MCF 10A (cell line): ENCODE data around the gene CDKL4. TPM values are rescaled to one million over a fixed set of nuclear protein-coding genes. Genes with fewer than 3 reads are reported as not detected.

Experiments used
- BruUV-seq: library from RNA; stranded (reverse); fragments of 400-500 nt; replicated peaks from 2 replicates; lab custom pipeline; 2021; lab: Mats Ljungman, UMichigan
- CTCF ChIA-PET: fragments of 300-600 bp; sonication (Branson Sonifier 250); formaldehyde crosslinking; extraction: SDS; loops from one replicate; lab custom pipeline; 2021; ENCODE audit warnings: antibody characterized with exemption, inconsistent platforms; lab: Yijun Ruan, JAX
- POLR2A ChIA-PET: fragments of 300-600, 350-650 bp; sonication (Branson Sonifier 250); formaldehyde crosslinking; extraction: SDS; loops from one replicate; lab custom pipeline; 2020; ENCODE audit warnings: antibody characterized with exemption, inconsistent platforms; lab: Yijun Ruan, JAX
- DNase-seq: peaks from one replicate; pipeline ENCODE4 v3.0.0-alpha.2; 2018; ENCODE audit not compliant: unreplicated experiment
- H3K27ac Mint-ChIP-seq: one replicate; pipeline ENCODE4 v1.8.0; 2022; ENCODE audit warnings: mild to moderate bottlenecking, low read depth, mixed read lengths; ENCODE audit not compliant: unreplicated experiment
- H3K27me3 Mint-ChIP-seq: one replicate; pipeline ENCODE4 v1.8.0; 2022; ENCODE audit warnings: mixed read lengths; ENCODE audit not compliant: insufficient read depth, unreplicated experiment
- H3K36me3 Mint-ChIP-seq: one replicate; pipeline ENCODE4 v1.8.0; 2022; ENCODE audit warnings: mild to moderate bottlenecking, moderate library complexity, mixed read lengths; ENCODE audit not compliant: insufficient read depth, unreplicated experiment
- H3K4me1 Mint-ChIP-seq: one replicate; pipeline ENCODE4 v1.8.0; 2022; ENCODE audit warnings: mixed read lengths; ENCODE audit not compliant: insufficient read depth, unreplicated experiment
- H3K4me3 Mint-ChIP-seq: one replicate; pipeline ENCODE4 v1.8.0; 2022; ENCODE audit warnings: mild to moderate bottlenecking, moderate library complexity, mixed read lengths; ENCODE audit not compliant: unreplicated experiment
- H3K9me3 Mint-ChIP-seq: one replicate; pipeline ENCODE4 v1.8.0; 2022; ENCODE audit warnings: mixed read lengths; ENCODE audit not compliant: unreplicated experiment
- intact Hi-C: fragments of 100-400 bp; cut with micrococcal nuclease; formaldehyde crosslinking; loops from 2 replicates; pipeline ENCODE4 v1.14.1; 2022
- total RNA-seq: library from RNA; stranded (reverse); gene quantifications from 2 replicates; pipeline ENCODE4 v1.2.3, GENCODE V29; 2022
- TF ChIP-seq, protein P1 (sequence below): fragments of 200-600 bp; IDR thresholded peaks from one replicate; pipeline ENCODE4 v1.8.0; 2022; ENCODE audit warnings: antibody characterized with exemption, mild to moderate bottlenecking; ENCODE audit not compliant: unreplicated experiment

Gene CDKL4
- total RNA-seq, 1 experiment from 2014 or later = not detected

DNA sequence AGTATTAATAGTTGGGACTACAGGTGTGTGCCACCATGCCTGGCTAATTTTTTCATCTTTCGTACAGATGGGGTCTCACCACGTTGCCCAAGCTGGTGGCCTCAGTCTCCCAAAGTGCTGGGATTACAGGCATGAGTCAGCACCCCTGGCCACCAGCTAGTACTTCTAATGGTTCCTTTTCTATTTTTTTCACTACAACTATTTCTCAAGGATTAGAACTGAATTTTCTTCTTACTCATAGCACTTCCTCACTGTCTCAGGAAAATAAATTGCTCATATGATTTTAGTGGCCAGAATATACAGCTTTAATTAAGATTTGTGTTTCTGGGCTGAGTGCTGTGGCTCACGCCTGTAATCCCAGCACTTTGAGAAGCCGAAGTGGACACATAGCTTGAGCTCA, 79.7 kb downstream of the CDKL4 start:
- no TSS peak for BruUV-seq
- ChIA-PET POLR2A (interaction anchor here (0.7 kb wide), 1 partner anchor 32 kb away, joined by 3 read pairs; no protein-coding TSS in a partner anchor), CTCF (interaction anchor here (0.5 to 0.8 kb wide), 3 partner anchors 55 to 223 kb away, joined by 3 to 10 read pairs (median 3); no protein-coding TSS in a partner anchor)
- Mint-ChIP-seq H3K4me3 (no peak overlapping the region), H3K27me3 (no peaks in the 10 kb centered on the region), H3K36me3 (no peaks in the 10 kb centered on the region), H3K9me3 (no peaks in the 10 kb centered on the region), H3K4me1 (no peaks in the 10 kb centered on the region), H3K27ac (no peak overlapping the region)
- TF ChIP-seq, protein P1, sequence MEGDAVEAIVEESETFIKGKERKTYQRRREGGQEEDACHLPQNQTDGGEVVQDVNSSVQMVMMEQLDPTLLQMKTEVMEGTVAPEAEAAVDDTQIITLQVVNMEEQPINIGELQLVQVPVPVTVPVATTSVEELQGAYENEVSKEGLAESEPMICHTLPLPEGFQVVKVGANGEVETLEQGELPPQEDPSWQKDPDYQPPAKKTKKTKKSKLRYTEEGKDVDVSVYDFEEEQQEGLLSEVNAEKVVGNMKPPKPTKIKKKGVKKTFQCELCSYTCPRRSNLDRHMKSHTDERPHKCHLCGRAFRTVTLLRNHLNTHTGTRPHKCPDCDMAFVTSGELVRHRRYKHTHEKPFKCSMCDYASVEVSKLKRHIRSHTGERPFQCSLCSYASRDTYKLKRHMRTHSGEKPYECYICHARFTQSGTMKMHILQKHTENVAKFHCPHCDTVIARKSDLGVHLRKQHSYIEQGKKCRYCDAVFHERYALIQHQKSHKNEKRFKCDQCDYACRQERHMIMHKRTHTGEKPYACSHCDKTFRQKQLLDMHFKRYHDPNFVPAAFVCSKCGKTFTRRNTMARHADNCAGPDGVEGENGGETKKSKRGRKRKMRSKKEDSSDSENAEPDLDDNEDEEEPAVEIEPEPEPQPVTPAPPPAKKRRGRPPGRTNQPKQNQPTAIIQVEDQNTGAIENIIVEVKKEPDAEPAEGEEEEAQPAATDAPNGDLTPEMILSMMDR = no peak
- intact Hi-C loops = no loop called here
- DNase-seq = no peak

DNA sequence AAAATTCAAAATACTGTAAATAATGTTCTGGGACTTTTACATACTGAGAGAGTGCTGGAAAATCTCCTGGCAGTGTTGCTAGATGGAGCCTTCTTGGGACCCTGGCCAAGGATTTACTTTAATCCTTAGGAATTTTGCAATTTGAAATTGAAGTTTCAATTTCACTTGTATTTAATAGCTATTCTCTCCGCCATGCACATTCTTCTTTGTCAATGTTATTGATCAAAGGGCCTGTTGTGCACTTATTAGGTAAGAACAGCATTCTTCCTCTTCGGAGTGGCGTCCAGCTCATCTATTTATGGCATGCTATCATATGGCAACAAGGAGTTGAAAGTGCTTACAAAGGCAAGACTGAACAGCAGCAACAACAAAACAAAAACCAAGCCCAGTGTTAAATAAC, 82.8 kb downstream of the CDKL4 start:
- Mint-ChIP-seq H3K9me3 (no peaks in the 10 kb centered on the region), H3K36me3 (no peaks in the 10 kb centered on the region), H3K27me3 (no peaks in the 10 kb centered on the region), H3K4me1 (no peaks in the 10 kb centered on the region), H3K27ac (no peak overlapping the region), H3K4me3 (no peak overlapping the region)
- BruUV-seq = no TSS peak
- ChIA-PET CTCF (interaction anchor here (0.6 kb wide), 1 partner anchor 97 kb away, joined by 3 read pairs; no protein-coding TSS in a partner anchor), POLR2A (interaction anchor here (1.6 kb wide), 1 partner anchor 19 kb away, joined by 4 read pairs; no protein-coding TSS in a partner anchor)
- TF ChIP-seq, protein P1 = no peak
- no peak for DNase-seq
- intact Hi-C loops = no loop called here

DNA sequence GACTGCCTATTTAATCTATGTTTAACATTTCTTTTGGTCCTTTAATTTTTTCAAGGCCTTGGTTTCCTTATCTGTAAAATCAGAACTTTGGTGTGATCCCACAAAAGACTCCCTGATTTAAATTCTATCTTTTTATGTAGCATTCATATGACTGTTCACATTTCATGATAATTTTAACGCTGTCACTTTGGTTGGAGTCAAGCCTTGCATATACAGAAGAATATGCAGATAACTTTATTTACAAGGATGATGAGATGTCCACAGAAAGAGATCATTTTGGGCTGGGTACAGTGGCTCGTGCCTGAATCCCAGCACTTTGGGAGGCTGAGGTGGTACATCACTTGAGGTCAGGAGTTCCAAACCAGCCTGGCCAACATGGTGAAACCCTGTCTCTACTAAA, 84.5 kb downstream of the CDKL4 start:
- no peaks in the 10 kb centered on the region for H3K27me3 Mint-ChIP-seq
- POLR2A ChIA-PET = no interaction called here
- no peak overlapping the region for H3K27ac Mint-ChIP-seq
- no peaks in the 10 kb centered on the region for H3K4me1 Mint-ChIP-seq
- no peak for DNase-seq
- H3K4me3 Mint-ChIP-seq = no peak overlapping the region
- no TSS peak for BruUV-seq
- H3K36me3 Mint-ChIP-seq = no peaks in the 10 kb centered on the region
- H3K9me3 Mint-ChIP-seq = no peaks in the 10 kb centered on the region
- TF ChIP-seq, protein P1 = no peak
- intact Hi-C loops = no loop called here
- CTCF ChIA-PET = no interaction called here

DNA sequence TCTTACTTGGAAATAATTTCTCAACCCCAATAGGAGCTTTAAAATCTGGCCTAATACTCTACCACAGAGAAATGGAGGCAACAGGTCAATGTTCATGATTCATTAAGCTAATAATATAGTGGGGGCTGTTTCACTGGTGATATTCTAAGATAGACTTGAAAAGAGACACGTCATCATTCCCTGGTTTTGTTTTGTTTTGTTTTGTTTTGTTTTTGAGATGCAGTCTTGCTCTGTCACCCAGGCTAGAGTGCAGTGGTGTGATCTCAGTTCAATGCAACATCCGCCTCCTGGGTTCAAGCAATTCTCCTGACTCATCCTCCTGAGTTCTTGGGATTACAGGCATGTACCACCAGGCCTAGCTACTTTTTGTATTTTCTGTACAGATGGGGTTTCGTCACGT, 85.4 kb downstream of the CDKL4 start:
- ChIA-PET CTCF (interaction anchor here (0.7 kb wide), 1 partner anchor 30 kb away, joined by 3 read pairs; no protein-coding TSS in a partner anchor), POLR2A (interaction anchor here (0.7 kb wide), 1 partner anchor 219 kb away, joined by 5 read pairs; no protein-coding TSS in a partner anchor)
- no peaks in the 10 kb centered on the region for H3K4me1 Mint-ChIP-seq
- no peak overlapping the region for H3K27ac Mint-ChIP-seq
- BruUV-seq = no TSS peak
- TF ChIP-seq, protein P1 = no peak
- no peaks in the 10 kb centered on the region for H3K9me3 Mint-ChIP-seq
- intact Hi-C loops = no loop called here
- H3K4me3 Mint-ChIP-seq = no peak overlapping the region
- H3K27me3 Mint-ChIP-seq = no peaks in the 10 kb centered on the region
- no peaks in the 10 kb centered on the region for H3K36me3 Mint-ChIP-seq
- no peak for DNase-seq
